GM18517 (cell line): ENCODE results near the gene OPN5.
"Not testable (repeated sequence)": the region's sequence is repeated elsewhere in the genome, so short reads cannot be mapped to it uniquely, and the experiment has no call there.

Experiments used
- ATAC-seq: cut with Tn5 transposase; IDR thresholded peaks from one replicate; pipeline ENCODE4 v1.9.1; 2021; ENCODE audit warnings: mild to moderate bottlenecking, moderate library complexity; ENCODE audit not compliant: unreplicated experiment

OPN5 gene

GRCh38 chr6:47781732-47782131 lies at the start of gene OPN5:
Gene OPN5, plus strand, starts transcription at chr6:47782032. Its CDS starts 35 bp downstream, at chr6:47782067.
- ATAC-seq = no peak

DNA sequence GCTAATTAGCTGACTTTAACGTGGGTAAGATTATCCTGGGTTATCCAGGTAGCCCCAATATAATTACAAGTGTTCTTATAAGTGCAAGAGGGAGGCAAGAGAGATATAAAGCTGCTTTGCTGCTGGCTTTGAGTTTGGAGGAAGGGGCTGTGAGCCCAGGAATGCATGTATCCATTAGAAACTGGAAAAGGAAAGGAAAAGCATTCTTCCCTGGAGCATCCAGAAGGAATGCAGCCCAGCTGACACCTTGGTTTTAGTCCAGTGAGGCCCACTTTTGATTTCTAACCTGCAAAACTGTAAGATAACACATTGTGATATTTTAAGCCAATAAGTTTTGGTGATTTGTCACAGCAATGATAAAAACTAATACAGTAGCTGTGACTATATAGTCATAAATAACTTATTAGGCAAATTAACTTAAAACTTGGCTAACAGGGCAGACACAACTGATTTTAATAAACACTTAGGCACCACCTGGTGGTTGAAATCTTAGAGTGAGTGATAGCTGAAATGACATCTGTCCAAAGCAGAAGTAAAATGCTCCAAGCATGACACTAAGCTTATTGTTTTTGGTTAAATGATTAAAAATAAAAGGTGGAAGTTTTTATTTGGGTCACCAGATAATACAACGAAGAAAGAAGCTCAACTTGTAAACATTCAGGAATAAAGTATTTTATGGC lies 47.8 kb upstream of the OPN5 start:
- peak; percentile 61 for ATAC-seq

DNA sequence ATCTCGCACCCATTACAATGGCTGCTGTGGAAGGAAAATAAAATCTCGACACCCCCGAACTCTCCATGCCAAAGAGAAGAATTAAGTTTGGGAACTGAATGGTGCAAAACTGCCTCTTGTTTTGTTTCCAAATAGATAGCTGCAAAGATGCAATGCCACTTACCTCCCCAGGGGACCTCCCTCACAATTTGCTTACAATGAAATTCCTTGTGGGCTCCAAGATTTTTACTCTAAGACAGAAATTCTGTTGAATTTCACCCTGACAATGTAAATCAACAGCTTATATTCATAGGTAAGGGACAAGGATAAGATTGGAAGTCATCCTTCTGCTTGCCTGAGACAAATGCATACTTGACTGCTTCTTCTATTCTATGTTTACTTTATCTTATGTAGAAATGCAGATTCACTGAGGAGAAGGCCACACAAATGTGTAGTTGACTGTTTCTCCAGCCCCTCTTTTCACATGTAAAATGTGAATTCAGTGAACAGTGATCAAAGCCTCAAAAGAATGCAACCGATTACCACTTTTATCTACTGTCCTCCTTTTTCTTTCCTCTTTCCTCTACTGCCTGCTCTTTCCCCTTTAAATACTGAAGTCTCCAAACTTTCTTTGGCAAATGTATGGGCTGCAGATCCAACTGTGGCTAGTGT lies 46.9 kb upstream of the OPN5 start:
- ATAC-seq = no peak

- ATAC-seq = no peak
Measured at GRCh38 chr6:47736083-47736700, 45.6 kb upstream of the OPN5 start.

DNA sequence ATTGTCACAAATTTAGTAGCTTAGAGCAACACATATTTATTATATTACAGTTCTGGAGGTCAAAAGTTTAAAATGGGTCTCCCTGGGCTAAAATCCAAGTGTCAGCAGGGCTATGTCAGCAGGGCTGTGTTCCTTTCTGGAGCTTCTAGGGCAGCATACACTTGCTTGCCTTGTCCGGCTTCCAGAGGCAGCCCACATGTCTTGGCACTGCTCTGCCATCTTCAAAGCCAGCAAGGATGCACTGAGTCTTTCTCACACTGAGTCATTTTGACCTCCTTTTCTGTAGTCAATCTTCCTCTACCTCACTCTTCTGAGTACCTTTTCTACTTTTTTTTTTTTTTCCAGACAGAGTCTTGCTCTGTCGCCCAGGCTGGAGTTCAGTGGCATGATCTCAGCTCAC lies 44.4 kb upstream of the OPN5 start:
- no peak for ATAC-seq

- ATAC-seq = no peak
Measured at GRCh38 chr6:47740714-47741113, 41.1 kb upstream of the OPN5 start.

DNA sequence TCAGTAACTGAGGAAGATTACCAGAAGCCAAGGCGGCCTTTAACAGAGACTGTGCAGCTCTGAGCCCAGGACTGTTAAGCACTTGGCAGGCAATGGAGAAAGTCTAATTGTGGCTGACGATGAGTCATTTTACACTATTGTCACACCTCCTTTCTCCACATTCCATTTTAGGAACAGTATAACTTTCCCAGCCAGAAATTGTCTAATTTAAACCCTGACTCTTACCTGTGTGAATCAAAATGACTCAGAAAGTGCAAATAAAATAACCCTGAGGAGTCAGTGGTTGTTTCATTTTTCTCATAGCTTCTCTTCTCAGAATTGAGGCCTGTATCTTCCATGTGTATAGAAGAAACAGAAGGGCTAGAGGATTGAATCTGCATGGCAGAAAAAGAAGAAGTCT lies 40.0 kb upstream of the OPN5 start:
- ATAC-seq = no peak

DNA sequence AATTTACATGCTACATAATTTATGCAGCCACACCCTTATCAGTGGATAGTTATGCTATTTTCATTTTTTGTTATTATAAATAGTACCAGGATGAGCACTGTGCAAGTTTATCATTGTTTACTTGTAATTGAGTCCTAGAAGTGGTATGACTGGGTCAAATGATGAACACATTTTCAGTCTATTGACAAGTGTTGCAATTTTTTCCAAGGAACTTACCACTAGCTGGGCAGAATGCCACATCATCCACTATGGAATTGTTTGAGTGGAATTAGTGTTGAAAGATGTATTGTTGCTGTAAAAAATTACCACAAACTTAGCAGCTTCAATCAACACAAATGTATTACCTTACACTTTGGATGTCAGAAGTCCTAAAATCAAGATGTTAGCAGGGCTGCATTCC lies 38.1 kb upstream of the OPN5 start:
- ATAC-seq = no peak

DNA sequence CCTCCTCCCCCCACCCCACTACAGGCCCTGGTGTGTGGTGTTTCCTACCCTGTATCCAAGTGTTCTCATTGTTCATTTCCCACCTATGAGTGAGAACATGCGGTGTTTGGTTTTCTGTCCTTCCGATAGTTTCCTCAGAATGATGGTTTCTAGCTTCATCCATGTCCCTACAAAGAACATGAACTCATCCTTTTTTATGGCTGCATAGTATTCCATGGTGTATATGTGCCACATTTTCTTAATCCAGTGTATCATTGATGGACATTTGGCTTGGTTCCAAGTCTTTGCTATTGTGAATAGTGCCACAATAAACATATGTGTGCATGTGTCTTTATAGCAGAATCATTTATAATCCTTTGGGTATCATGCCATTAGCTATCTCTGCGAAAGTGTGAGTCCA lies 36.6 kb upstream of the OPN5 start:
- ATAC-seq = not testable (repeated sequence)

DNA sequence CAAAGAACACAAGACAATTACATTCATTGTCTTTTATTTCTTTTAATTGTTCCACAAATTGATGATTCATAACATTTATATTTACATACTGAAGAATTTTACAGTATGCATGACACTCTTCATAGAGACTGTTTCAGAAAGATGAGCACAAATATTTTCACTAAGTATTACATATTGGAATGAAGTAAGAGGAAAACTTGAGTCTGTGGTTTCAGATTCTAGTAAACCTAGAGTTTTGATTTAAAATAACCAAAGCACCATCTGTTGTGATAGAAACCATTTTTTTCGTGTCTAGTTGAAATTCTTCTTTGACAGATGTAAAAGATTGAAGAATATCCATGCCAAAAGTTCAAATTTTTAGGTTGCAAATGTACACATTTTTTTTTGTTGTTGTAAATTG lies 32.1 kb upstream of the OPN5 start:
- no peak for ATAC-seq

- ATAC-seq = no peak
Measured at GRCh38 chr6:47752801-47753200, 29.0 kb upstream of the OPN5 start.

GRCh38 chr6:47759364-47759763 lies 22.5 kb upstream of the OPN5 start:
- no peak for ATAC-seq

- no peak for ATAC-seq
Measured at GRCh38 chr6:47762502-47762901, 19.3 kb upstream of the OPN5 start.

DNA sequence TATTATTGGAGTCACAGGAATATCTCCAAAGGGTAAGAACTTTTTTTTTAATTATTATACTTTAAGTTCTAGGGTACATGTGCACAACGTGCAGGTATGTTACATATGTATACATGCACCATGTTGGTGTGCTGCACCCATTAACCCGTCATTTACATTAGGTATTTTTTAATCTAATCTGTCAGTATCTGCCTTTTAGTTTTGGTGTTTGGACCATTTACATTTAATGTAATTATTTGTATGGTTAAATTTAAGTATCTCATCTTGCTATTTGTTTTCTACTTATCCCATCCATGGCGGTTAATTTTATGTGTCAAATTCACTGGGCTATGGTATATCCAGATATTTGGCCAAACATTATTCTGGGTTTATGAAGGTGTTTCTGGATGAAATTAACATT lies 15.4 kb upstream of the OPN5 start:
- no peak for ATAC-seq

DNA sequence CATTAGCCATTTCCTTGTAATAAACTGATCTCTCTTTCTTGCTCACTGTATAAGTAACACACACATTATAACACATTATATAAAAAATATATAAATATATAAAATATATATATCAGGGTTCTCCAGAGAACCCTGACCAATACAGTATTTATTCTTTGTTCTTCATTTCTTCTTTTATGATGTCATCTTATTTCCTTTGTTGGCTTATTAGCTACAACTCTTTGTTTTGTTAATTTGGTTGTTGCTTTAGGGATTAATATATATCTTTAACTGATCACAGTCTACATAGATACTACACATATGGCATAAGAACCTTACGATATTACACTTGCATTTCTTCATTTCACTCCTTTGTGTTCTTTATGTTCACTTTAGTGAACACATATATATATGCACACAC lies 14.7 kb upstream of the OPN5 start:
- ATAC-seq = no peak

DNA sequence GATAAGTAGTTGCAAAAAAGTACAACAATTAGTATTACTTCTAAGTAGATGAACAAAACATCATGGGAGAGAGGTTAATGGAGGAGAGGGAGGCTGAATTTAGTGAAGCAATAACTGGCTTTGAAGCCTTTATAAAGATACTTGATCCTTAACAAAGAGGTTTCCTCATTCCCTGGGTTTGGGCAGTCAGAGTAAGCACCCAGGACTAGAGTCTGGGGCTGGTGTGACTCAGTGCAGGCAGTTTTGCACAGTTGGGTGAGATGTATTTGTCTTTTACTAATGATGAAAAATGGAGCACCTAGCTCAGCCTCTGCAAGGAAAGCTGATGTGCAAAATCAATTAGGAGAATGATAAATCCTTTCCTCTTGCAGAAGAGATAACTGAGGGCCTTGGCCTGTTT lies 11.8 kb upstream of the OPN5 start:
- ATAC-seq = no peak

- no peak for ATAC-seq
Measured at GRCh38 chr6:47772359-47772758, 9.5 kb upstream of the OPN5 start.

DNA sequence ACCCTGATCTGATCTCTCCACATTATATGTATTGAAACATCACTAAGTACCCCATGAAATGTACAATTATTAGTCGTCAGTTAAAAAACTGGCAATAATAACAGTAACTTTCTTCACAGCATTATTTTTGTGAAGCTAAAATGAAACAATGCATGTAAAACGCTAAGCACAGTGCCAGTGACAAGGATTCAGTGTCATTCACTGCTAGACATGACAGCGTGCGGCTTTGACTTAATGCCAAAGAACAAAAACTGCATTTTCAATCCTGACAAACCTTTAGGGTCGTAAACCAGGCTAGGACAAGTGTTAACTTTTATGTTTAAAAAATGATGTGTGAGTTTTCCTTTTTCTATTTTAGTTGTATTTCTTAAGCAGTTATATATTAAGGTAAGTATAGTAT lies 8.8 kb upstream of the OPN5 start:
- ATAC-seq = no peak

- peak; percentile 91 for ATAC-seq
Measured at GRCh38 chr6:47780510-47781356, 1.1 kb upstream of the OPN5 start.

- no peak for ATAC-seq
Measured at GRCh38 chr6:47785182-47785581, 3.4 kb downstream of the OPN5 start.
